HepG2 (cell line): ENCODE results near the gene AADACL2. TPM values are rescaled to one million over a fixed set of nuclear protein-coding genes. Genes with fewer than 3 reads are reported as not detected.

Source experiments
- ATAC-seq: fragments of 200-7000 bp; cut with Tn5 transposase; 3 replicates; pipeline ENCODE4 v1.9.1; 2020; ENCODE audit warnings: mild to moderate bottlenecking, moderate library complexity
- BruUV-seq: library from RNA; stranded (reverse); fragments of 400-500 nt; replicated peaks from 2 replicates; lab custom pipeline; 2021; lab: Mats Ljungman, UMichigan
- CTCF ChIA-PET: fragments of 300-600 bp; formaldehyde crosslinking; extraction: SDS; loops from one replicate; lab custom pipeline; 2021; ENCODE audit warnings: low total read pairs, inconsistent platforms, low intra/inter-chr PET ratio; lab: Yijun Ruan, JAX
- POLR2A ChIA-PET: fragments of 350-600 bp; sonication (Branson Sonifier 250); formaldehyde crosslinking; loops from one replicate; lab custom pipeline; 2020; ENCODE audit warnings: antibody characterized with exemption, inconsistent platforms; lab: Yijun Ruan, JAX
- DNase-seq: peaks from one replicate; pipeline ENCODE4 v3.0.0-alpha.2; 2015; ENCODE audit warnings: low spot score
- FAIRE-seq: peaks from 3 replicates; lab custom pipeline; 2011; peaks lifted over from hg19 to GRCh38; lab: Jason Lieb, UNC
- H2AFZ ChIP-seq: one replicate; pipeline ENCODE4 v1.6.1; 2011; ENCODE audit warnings: low read length, inconsistent platforms
- H3K27ac ChIP-seq: fragments of 300-600 bp; 3 replicates; pipeline ENCODE4 v1.8.0; 2011; ENCODE audit warnings: mixed run types, mild to moderate bottlenecking, mixed read lengths, low read length, inconsistent platforms; ENCODE audit not compliant: insufficient read depth; ENCODE audit errors: extremely low read length
- H3K27me3 ChIP-seq, 2 experiments: fragments of 200-600 bp in 1 of 2; 2 replicates in 1 of 2; 3 replicates in 1 of 2; pipeline versions ENCODE4 v1.6.0 to v1.8.0; 2011; ENCODE audit warnings: low read length in 2 of 2, mild to moderate bottlenecking in 2 of 2, moderate library complexity in 2 of 2, inconsistent platforms in 1 of 2; ENCODE audit not compliant: insufficient read depth in 2 of 2, control insufficient read depth in 1 of 2
- H3K36me3 ChIP-seq, 2 experiments: fragments of 200-600 bp in 1 of 2; replicated peaks in 1 of 2; 2 replicates in 1 of 2; 3 replicates in 1 of 2; pipeline versions ENCODE4 v1.5.1 to v1.8.0; 2011; ENCODE audit warnings: low read length in 2 of 2, inconsistent platforms in 1 of 2; ENCODE audit not compliant: insufficient read depth in 2 of 2, control insufficient read depth in 1 of 2
- H3K4me1 ChIP-seq: 2 replicates; pipeline ENCODE4 v1.5.1; 2012; ENCODE audit warnings: low read length, inconsistent platforms; ENCODE audit not compliant: insufficient read depth
- H3K4me2 ChIP-seq: 2 replicates; pipeline ENCODE4 v1.6.0; 2011; ENCODE audit warnings: low read depth, low read length, inconsistent platforms
- H3K4me3 ChIP-seq, 3 experiments: fragments of 200-600 bp in 1 of 3; sonication (generic), shearing (Covaris generic) in 1 of 3; replicated peaks in 1 of 3; 2 replicates each; pipeline ENCODE4 v1.5.1; 2011 to 2016; ENCODE audit warnings: low read length in 3 of 3, inconsistent platforms in 2 of 3, low read depth in 2 of 3, mild to moderate bottlenecking in 2 of 3, control low read depth in 1 of 3, mixed read lengths in 1 of 3; ENCODE audit not compliant: insufficient read depth in 1 of 3
- H3K79me2 ChIP-seq: one replicate; pipeline ENCODE4 v1.6.1; 2011; ENCODE audit warnings: low read length, inconsistent platforms; ENCODE audit not compliant: insufficient read depth
- H3K9ac ChIP-seq: 2 replicates; pipeline ENCODE4 v1.6.0; 2011; ENCODE audit warnings: mild to moderate bottlenecking, low read depth, low read length, inconsistent platforms; ENCODE audit not compliant: insufficient read depth
- H3K9me3 ChIP-seq: 2 replicates; pipeline ENCODE4 v1.5.1; 2012; ENCODE audit warnings: mild to moderate bottlenecking, low read length
- H4K20me1 ChIP-seq: 2 replicates; pipeline ENCODE4 v1.6.0; 2011; ENCODE audit warnings: inconsistent platforms, mild to moderate bottlenecking, low read length, moderate library complexity; ENCODE audit not compliant: insufficient read depth
- GTF3A ChIP-seq: sonication (generic); formaldehyde crosslinking; conservative IDR thresholded peaks from 2 replicates; pipeline ENCODE4 v1.4.0; 2020; ENCODE audit warnings: mild to moderate bottlenecking, missing genetic modification reagents
- MAFK ChIP-seq, 2 experiments: IDR thresholded peaks in 1 of 2; conservative IDR thresholded peaks in 1 of 2; 2 replicates each; pipeline ENCODE4 v1.6.1; 2011; ENCODE audit warnings: improper control_type of control experiment in 2 of 2, low read length in 2 of 2
- NPAS2 ChIP-seq: sonication (generic); formaldehyde crosslinking; IDR thresholded peaks from 2 replicates; pipeline ENCODE4 v1.8.0; 2022; ENCODE audit warnings: mild to moderate bottlenecking, missing genetic modification reagents, borderline replicate concordance
- SMYD3 ChIP-seq: sonication (generic); formaldehyde crosslinking; IDR thresholded peaks from 2 replicates; pipeline ENCODE4 v1.8.1; 2023; ENCODE audit warnings: mild to moderate bottlenecking, missing genetic modification reagents
- ZNF335 ChIP-seq: sonication (generic); formaldehyde crosslinking; IDR thresholded peaks from 2 replicates; pipeline ENCODE4 v1.4.0; 2020; ENCODE audit warnings: missing genetic modification reagents
- ZNF354B ChIP-seq: sonication (generic); formaldehyde crosslinking; IDR thresholded peaks from 2 replicates; pipeline ENCODE4 v1.8.0; 2022; ENCODE audit warnings: mild to moderate bottlenecking, missing genetic modification reagents
- ZNF510 ChIP-seq: sonication (generic); formaldehyde crosslinking; IDR thresholded peaks from 2 replicates; pipeline ENCODE4 v1.4.0; 2020; ENCODE audit warnings: low read depth, mild to moderate bottlenecking, missing genetic modification reagents
- ZNF549 ChIP-seq: sonication (generic); formaldehyde crosslinking; IDR thresholded peaks from 2 replicates; pipeline ENCODE4 v1.5.0; 2020; ENCODE audit warnings: missing genetic modification reagents
- ZNF616 ChIP-seq: sonication (generic); formaldehyde crosslinking; IDR thresholded peaks from 2 replicates; pipeline ENCODE4 v1.5.0; 2020; ENCODE audit warnings: low read depth, mild to moderate bottlenecking, missing genetic modification reagents
- in situ Hi-C: cut with HindIII; loops from 2 replicates; pipeline ENCODE4 v1.10.0; 2017; ENCODE audit warnings: low pct_unique_long_range_greater_than_20kb; ENCODE audit not compliant: extremely low pct_ligation_motif_present
- intact Hi-C: fragments of 100-400 bp; cut with micrococcal nuclease; formaldehyde crosslinking; loops from one replicate; pipeline ENCODE4 v1.10.0; 2022; ENCODE audit not compliant: unreplicated experiment
- polyA plus RNA-seq, 8 experiments: library from polyadenylated mRNA; depleted of rRNA in 3 of 8; stranded (reverse) in 7 of 8; unstranded in 1 of 8; fragments of >200 nt; fragmentation: Illumina TruSeq in 4 of 8; extraction: Trizol in 4 of 8; gene quantifications; 2 replicates each; pipeline versions ENCODE4 v1.2.1 to v1.2.3, GENCODE V29; 2011 to 2016; ENCODE audit warnings: low read depth in 4 of 8, missing spikeins in 1 of 8, mixed read lengths in 1 of 8; ENCODE audit not compliant: insufficient read depth in 1 of 8
- total RNA-seq, 5 experiments: library from RNA; depleted of rRNA; stranded (reverse); fragments of >200 nt; fragmentation: Illumina TruSeq; extraction: Trizol; gene quantifications; 2 replicates each; pipeline ENCODE4 v1.2.3, GENCODE V29; 2016; ENCODE audit warnings: low read depth in 1 of 5
- TF ChIP-seq, protein P1 (sequence below): sonication (generic); formaldehyde crosslinking; IDR thresholded peaks from 2 replicates; pipeline ENCODE4 v1.8.1; 2023; ENCODE audit warnings: mild to moderate bottlenecking, missing genetic modification reagents, borderline replicate concordance
- TF ChIP-seq, protein P2 (sequence below): sonication (generic); formaldehyde crosslinking; IDR thresholded peaks from 2 replicates; pipeline ENCODE4 v1.9.0; 2021; ENCODE audit warnings: missing genetic modification reagents, mild to moderate bottlenecking, borderline replicate concordance
- TF ChIP-seq, protein P3 (sequence below): sonication (generic); formaldehyde crosslinking; IDR thresholded peaks from 2 replicates; pipeline ENCODE4 v1.4.0; 2020; ENCODE audit warnings: missing genetic modification reagents

AADACL2 gene
- total and polyA plus RNA-seq, 2 of the 13 experiments (the other 11 are each of a cell fraction or from before 2014, with no cell fraction given): not detected

DNA sequence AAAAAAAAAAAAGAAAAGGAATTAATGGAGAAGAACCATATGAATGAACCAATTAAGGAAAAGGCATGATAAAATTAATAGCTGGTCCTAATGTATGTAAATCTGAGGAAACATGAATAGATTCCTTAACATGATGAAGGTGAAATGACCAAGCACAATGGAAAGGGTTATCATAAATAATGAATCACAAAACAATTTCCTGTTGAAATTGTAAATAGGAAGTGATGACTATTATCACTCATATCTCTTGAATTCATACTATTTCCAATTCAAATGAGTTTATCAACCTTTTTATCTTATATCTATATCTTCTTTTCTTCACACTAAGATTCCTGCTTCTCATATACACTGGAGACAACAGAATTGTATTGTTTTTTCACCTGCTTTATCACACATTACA, 32.0 kb downstream of the AADACL2 start:
- no peak for DNase-seq

More for the DNA sequence above, 32.0 kb downstream of the AADACL2 start:
- POLR2A ChIA-PET: no interaction called here
- no peak overlapping the region for H3K4me2 ChIP-seq
- no peaks in the 10 kb centered on the region for H4K20me1 ChIP-seq
- in situ Hi-C loops: no loop called here
- peaks cover 30% of the 10 kb centered on the region for H3K4me1 ChIP-seq
- H3K4me3 ChIP-seq: no peak overlapping the region
- no peak overlapping the region for H3K9ac ChIP-seq
- TF ChIP-seq, protein P1, sequence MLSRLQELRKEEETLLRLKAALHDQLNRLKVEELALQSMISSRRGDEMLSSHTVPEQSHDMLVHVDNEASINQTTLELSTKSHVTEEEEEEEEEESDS: no peak
- TF ChIP-seq ZNF335 (CRISPR knock-in tag) (no peak), ZNF549 (CRISPR knock-in tag) (no peak), ZNF354B (no peak), NPAS2 (CRISPR knock-in tag) (no peak), SMYD3 (CRISPR knock-in tag) (no peak), GTF3A (CRISPR knock-in tag) (no peak), MAFK (conservative IDR thresholded peaks at IDR 0.05 in 1 of 2, IDR thresholded peaks at IDR 0.05 in 1 of 2; ENCODE audit: low read length in 2 of 2) (no peak), ZNF510 (CRISPR knock-in tag) (no peak), ZNF616 (CRISPR knock-in tag) (no peak)
- TF ChIP-seq, protein P2, sequence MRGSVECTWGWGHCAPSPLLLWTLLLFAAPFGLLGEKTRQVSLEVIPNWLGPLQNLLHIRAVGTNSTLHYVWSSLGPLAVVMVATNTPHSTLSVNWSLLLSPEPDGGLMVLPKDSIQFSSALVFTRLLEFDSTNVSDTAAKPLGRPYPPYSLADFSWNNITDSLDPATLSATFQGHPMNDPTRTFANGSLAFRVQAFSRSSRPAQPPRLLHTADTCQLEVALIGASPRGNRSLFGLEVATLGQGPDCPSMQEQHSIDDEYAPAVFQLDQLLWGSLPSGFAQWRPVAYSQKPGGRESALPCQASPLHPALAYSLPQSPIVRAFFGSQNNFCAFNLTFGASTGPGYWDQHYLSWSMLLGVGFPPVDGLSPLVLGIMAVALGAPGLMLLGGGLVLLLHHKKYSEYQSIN (CRISPR knock-in tag): no peak
- TF ChIP-seq, protein P3, sequence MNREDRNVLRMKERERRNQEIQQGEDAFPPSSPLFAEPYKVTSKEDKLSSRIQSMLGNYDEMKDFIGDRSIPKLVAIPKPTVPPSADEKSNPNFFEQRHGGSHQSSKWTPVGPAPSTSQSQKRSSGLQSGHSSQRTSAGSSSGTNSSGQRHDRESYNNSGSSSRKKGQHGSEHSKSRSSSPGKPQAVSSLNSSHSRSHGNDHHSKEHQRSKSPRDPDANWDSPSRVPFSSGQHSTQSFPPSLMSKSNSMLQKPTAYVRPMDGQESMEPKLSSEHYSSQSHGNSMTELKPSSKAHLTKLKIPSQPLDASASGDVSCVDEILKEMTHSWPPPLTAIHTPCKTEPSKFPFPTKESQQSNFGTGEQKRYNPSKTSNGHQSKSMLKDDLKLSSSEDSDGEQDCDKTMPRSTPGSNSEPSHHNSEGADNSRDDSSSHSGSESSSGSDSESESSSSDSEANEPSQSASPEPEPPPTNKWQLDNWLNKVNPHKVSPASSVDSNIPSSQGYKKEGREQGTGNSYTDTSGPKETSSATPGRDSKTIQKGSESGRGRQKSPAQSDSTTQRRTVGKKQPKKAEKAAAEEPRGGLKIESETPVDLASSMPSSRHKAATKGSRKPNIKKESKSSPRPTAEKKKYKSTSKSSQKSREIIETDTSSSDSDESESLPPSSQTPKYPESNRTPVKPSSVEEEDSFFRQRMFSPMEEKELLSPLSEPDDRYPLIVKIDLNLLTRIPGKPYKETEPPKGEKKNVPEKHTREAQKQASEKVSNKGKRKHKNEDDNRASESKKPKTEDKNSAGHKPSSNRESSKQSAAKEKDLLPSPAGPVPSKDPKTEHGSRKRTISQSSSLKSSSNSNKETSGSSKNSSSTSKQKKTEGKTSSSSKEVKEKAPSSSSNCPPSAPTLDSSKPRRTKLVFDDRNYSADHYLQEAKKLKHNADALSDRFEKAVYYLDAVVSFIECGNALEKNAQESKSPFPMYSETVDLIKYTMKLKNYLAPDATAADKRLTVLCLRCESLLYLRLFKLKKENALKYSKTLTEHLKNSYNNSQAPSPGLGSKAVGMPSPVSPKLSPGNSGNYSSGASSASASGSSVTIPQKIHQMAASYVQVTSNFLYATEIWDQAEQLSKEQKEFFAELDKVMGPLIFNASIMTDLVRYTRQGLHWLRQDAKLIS (CRISPR knock-in tag): no peak
- no peaks in the 10 kb centered on the region for H3K9me3 ChIP-seq
- no peak overlapping the region for H2AFZ ChIP-seq
- no peaks in the 10 kb centered on the region for H3K36me3 ChIP-seq
- intact Hi-C loops: no loop called here
- no peak overlapping the region for H3K27ac ChIP-seq
- FAIRE-seq: no peak
- ATAC-seq: no peak
- BruUV-seq: no TSS peak
- CTCF ChIA-PET: no interaction called here
- no peaks in the 10 kb centered on the region for H3K79me2 ChIP-seq
- H3K27me3 ChIP-seq: no peaks in the 10 kb centered on the region
